NCI-H446 (cell line): ENCODE measurements around the gene TCP10L.
"Not testable (repeated sequence)": the region's sequence is repeated elsewhere in the genome, so short reads cannot be mapped to it uniquely, and the experiment has no call there.

Experiments used
- DNase-seq, 2 experiments: peaks; one replicate each; lab custom pipeline; 2025; lab: John Stamatoyannopoulos, UW

The TCP10L gene

GRCh38 chr21:32587120-32587519 is 1.8 kb upstream of the TCP10L start:
- DNase-seq, result no peak

- no peak for DNase-seq
Observed at GRCh38 chr21:32585970-32586369, 647 bp upstream of the TCP10L start.

- no peak for DNase-seq
Observed at GRCh38 chr21:32584472-32584871, 851 bp downstream of the TCP10L start.

GRCh38 chr21:32581732-32582131 is 3.6 kb downstream of the TCP10L start:
- no peak for DNase-seq

GRCh38 chr21:32580949-32581348 is 4.4 kb downstream of the TCP10L start:
- no peak for DNase-seq

GRCh38 chr21:32578107-32578691 is 7.1 kb downstream of the TCP10L start:
- DNase-seq, result no peak

GRCh38 chr21:32576011-32576410 is 9.3 kb downstream of the TCP10L start:
- DNase-seq, result no peak

- no peak for DNase-seq
Observed at GRCh38 chr21:32574946-32575925, 10.1 kb downstream of the TCP10L start.

- DNase-seq, result no peak
Observed at GRCh38 chr21:32572574-32573420, 12.5 kb downstream of the TCP10L start.

- no peak for DNase-seq
Observed at GRCh38 chr21:32570456-32570855, 14.9 kb downstream of the TCP10L start.

- peak; percentile 55 to 80 for DNase-seq
Observed at GRCh38 chr21:32569261-32570230, 15.8 kb downstream of the TCP10L start.

GRCh38 chr21:32567626-32568025 is 17.7 kb downstream of the TCP10L start:
- no peak for DNase-seq

- no peak for DNase-seq
Observed at GRCh38 chr21:32566741-32567389, 18.5 kb downstream of the TCP10L start.

GRCh38 chr21:32565856-32566465 is 19.4 kb downstream of the TCP10L start:
- DNase-seq, result no peak

- DNase-seq, result no peak
Observed at GRCh38 chr21:32562915-32563314, 22.4 kb downstream of the TCP10L start.

GRCh38 chr21:32562426-32562825 is 22.9 kb downstream of the TCP10L start:
- peak in 1 of 2 experiments; percentile 27 for DNase-seq

GRCh38 chr21:32561476-32561875 is 23.8 kb downstream of the TCP10L start:
- not testable (repeated sequence) for DNase-seq

- no peak for DNase-seq
Observed at GRCh38 chr21:32560896-32561295, 24.4 kb downstream of the TCP10L start.

GRCh38 chr21:32559006-32559610 is 26.2 kb downstream of the TCP10L start:
- DNase-seq, result no peak

- DNase-seq, result no peak
Observed at GRCh38 chr21:32558106-32558505, 27.2 kb downstream of the TCP10L start.
